GM10847 (cell line): ENCODE results near the gene KANK4.

ENCODE experiments used
- POLR2A ChIP-seq: IDR thresholded peaks from 2 replicates; pipeline ENCODE4 v1.6.1; 2011; ENCODE audit not compliant: insufficient read length; ENCODE audit errors: extremely low read depth

KANK4 gene

GRCh38 chr1:62247391-62248168, 71.7 kb downstream of the KANK4 start:
- no peak for TF ChIP-seq POLR2A

- no peak for TF ChIP-seq POLR2A
Observed at GRCh38 chr1:62245201-62245600, 74.0 kb downstream of the KANK4 start.

- no peak for TF ChIP-seq POLR2A
Observed at GRCh38 chr1:62241371-62242131, 77.7 kb downstream of the KANK4 start.

- no peak for TF ChIP-seq POLR2A
Observed at GRCh38 chr1:62240651-62241370, 78.4 kb downstream of the KANK4 start.

- no peak for TF ChIP-seq POLR2A
Observed at GRCh38 chr1:62238507-62238906, 80.7 kb downstream of the KANK4 start.

- no peak for TF ChIP-seq POLR2A
Observed at GRCh38 chr1:62237950-62238374, 81.3 kb downstream of the KANK4 start.

- TF ChIP-seq POLR2A: no peak
Observed at GRCh38 chr1:62237361-62237760, 81.9 kb downstream of the KANK4 start.

- no peak for TF ChIP-seq POLR2A
Observed at GRCh38 chr1:62235576-62235975, 83.7 kb downstream of the KANK4 start.

GRCh38 chr1:62234688-62235087, 84.5 kb downstream of the KANK4 start:
- no peak for TF ChIP-seq POLR2A

- TF ChIP-seq POLR2A: no peak
Observed at GRCh38 chr1:62233926-62234450, 85.2 kb downstream of the KANK4 start.

GRCh38 chr1:62232871-62233278, 86.4 kb downstream of the KANK4 start:
- TF ChIP-seq POLR2A: no peak

- no peak for TF ChIP-seq POLR2A
Observed at GRCh38 chr1:62230718-62231117, 88.5 kb downstream of the KANK4 start.

GRCh38 chr1:62229932-62230331, 89.3 kb downstream of the KANK4 start:
- TF ChIP-seq POLR2A: no peak

GRCh38 chr1:62229468-62229867, 89.8 kb downstream of the KANK4 start:
- no peak for TF ChIP-seq POLR2A

- no peak for TF ChIP-seq POLR2A
Observed at GRCh38 chr1:62228883-62229187, 90.4 kb downstream of the KANK4 start.

GRCh38 chr1:62228136-62228882, 90.9 kb downstream of the KANK4 start:
- no peak for TF ChIP-seq POLR2A

GRCh38 chr1:62227496-62227895, 91.7 kb downstream of the KANK4 start:
- TF ChIP-seq POLR2A: no peak
